Activated effector memory CD4-positive, alpha-beta T cell treated with anti-CD3 and anti-CD28 coated beads, Interleukin-2, amount 50 U/mL, for 16 hours (primary cell): Measurements from ENCODE around the gene CORO7.

Source experiments
- DNase-seq: peaks from one replicate; pipeline ENCODE4 v3.0.0-alpha.2; 2020

Gene CORO7

GRCh38 chr16:4332623-4333307 lies 83.6 kb downstream of the CORO7 start:
- DNase-seq: no peak

- no peak for DNase-seq
These were observed 84.3 kb downstream of the CORO7 start for GRCh38 chr16:4332083-4332482.

- peak; percentile 91 for DNase-seq
These were observed 86.0 kb downstream of the CORO7 start for GRCh38 chr16:4330277-4330874.

GRCh38 chr16:4328782-4329775 lies 87.3 kb downstream of the CORO7 start:
- no peak for DNase-seq

- peak; percentile 79 for DNase-seq
These were observed 88.2 kb downstream of the CORO7 start for GRCh38 chr16:4328046-4328781.

- DNase-seq: no peak
These were observed 88.9 kb downstream of the CORO7 start for GRCh38 chr16:4327386-4328045.

GRCh38 chr16:4325253-4325758 lies 91.1 kb downstream of the CORO7 start:
- DNase-seq: no peak

GRCh38 chr16:4324492-4325252 lies 91.7 kb downstream of the CORO7 start:
- DNase-seq: no peak

GRCh38 chr16:4323845-4324488 lies 92.4 kb downstream of the CORO7 start:
- DNase-seq: no peak

- DNase-seq: no peak
These were observed 93.1 kb downstream of the CORO7 start for GRCh38 chr16:4323071-4323844.

- DNase-seq: no peak
These were observed 94.0 kb downstream of the CORO7 start for GRCh38 chr16:4322121-4323052.

GRCh38 chr16:4321286-4322120 lies 94.9 kb downstream of the CORO7 start:
- DNase-seq: no peak

- DNase-seq: no peak
These were observed 95.7 kb downstream of the CORO7 start for GRCh38 chr16:4320571-4321137.

- DNase-seq: peak; percentile 85
These were observed 96.7 kb downstream of the CORO7 start for GRCh38 chr16:4319454-4320421.

- DNase-seq: no peak
These were observed 97.4 kb downstream of the CORO7 start for GRCh38 chr16:4318967-4319366.

- DNase-seq: no peak
These were observed 97.9 kb downstream of the CORO7 start for GRCh38 chr16:4318451-4318910.
